Endometrial microvascular endothelial cells (primary cell): Measurements from ENCODE around the gene KIAA1671. TPM values are rescaled to one million over a fixed set of nuclear protein-coding genes. Genes with fewer than 3 reads are reported as not detected.

Source experiments
- in situ Hi-C: cut with HindIII; loops from 2 replicates; pipeline ENCODE4 v1.10.0; 2017; ENCODE audit warnings: low sequenced_read_pairs, low pct_unique_long_range_greater_than_20kb; ENCODE audit errors: inconsistent ontology term
- total RNA-seq: library from RNA; depleted of rRNA; stranded (reverse); fragments of >200 nt; gene quantifications from one replicate; pipeline ENCODE4 v1.2.3, GENCODE V29; 2015; ENCODE audit errors: inconsistent ontology term

KIAA1671 gene
- total RNA-seq, 1 donor from 2014 or later, result 17.8 TPM

GRCh38 chr22:25053153-25053805, 100.8 kb downstream of the KIAA1671 start:
- in situ Hi-C loops, result no loop called here

GRCh38 chr22:25054943-25055511, 102.5 kb downstream of the KIAA1671 start:
- in situ Hi-C loops, result no loop called here

GRCh38 chr22:25057013-25057881, 104.7 kb downstream of the KIAA1671 start:
- in situ Hi-C loops, result no loop called here

- in situ Hi-C loops, result no loop called here
These were observed 106.9 kb downstream of the KIAA1671 start for GRCh38 chr22:25059438-25059837.

GRCh38 chr22:25060522-25061071, 108.1 kb downstream of the KIAA1671 start:
- in situ Hi-C loops, result no loop called here

GRCh38 chr22:25061134-25061533, 108.6 kb downstream of the KIAA1671 start:
- in situ Hi-C loops, result no loop called here

- in situ Hi-C loops, result no loop called here
These were observed 109.3 kb downstream of the KIAA1671 start for GRCh38 chr22:25061605-25062376.

GRCh38 chr22:25062386-25063085, 110.0 kb downstream of the KIAA1671 start:
- in situ Hi-C loops, result no loop called here

- in situ Hi-C loops, result no loop called here
These were observed 112.5 kb downstream of the KIAA1671 start for GRCh38 chr22:25064894-25065560.

- in situ Hi-C loops, result no loop called here
These were observed 114.4 kb downstream of the KIAA1671 start for GRCh38 chr22:25066861-25067435.

GRCh38 chr22:25067851-25068421, 115.4 kb downstream of the KIAA1671 start:
- in situ Hi-C loops, result no loop called here

GRCh38 chr22:25068707-25069106, 116.2 kb downstream of the KIAA1671 start:
- in situ Hi-C loops, result no loop called here

- in situ Hi-C loops, result no loop called here
These were observed 116.9 kb downstream of the KIAA1671 start for GRCh38 chr22:25069426-25069757.

- in situ Hi-C loops, result no loop called here
These were observed 117.4 kb downstream of the KIAA1671 start for GRCh38 chr22:25069758-25070481.

GRCh38 chr22:25070956-25071355, 118.4 kb downstream of the KIAA1671 start:
- in situ Hi-C loops, result no loop called here

- in situ Hi-C loops, result no loop called here
These were observed 119.2 kb downstream of the KIAA1671 start for GRCh38 chr22:25071720-25072119.

GRCh38 chr22:25072406-25072805, 119.9 kb downstream of the KIAA1671 start:
- in situ Hi-C loops, result no loop called here
